Activated naive CD8-positive, alpha-beta T cell (primary cell): ENCODE measurements around the gene TBC1D14.

ENCODE experiments used
- H3K27ac Mint-ChIP-seq: one replicate; pipeline ENCODE4 v1.8.0; 2021; ENCODE audit warnings: mixed read lengths
- H3K27me3 Mint-ChIP-seq: one replicate; pipeline ENCODE4 v1.8.0; 2021; ENCODE audit warnings: mixed read lengths
- H3K36me3 Mint-ChIP-seq: one replicate; pipeline ENCODE4 v1.8.0; 2021; ENCODE audit warnings: mixed read lengths
- H3K4me1 Mint-ChIP-seq: one replicate; pipeline ENCODE4 v1.8.0; 2021; ENCODE audit warnings: low read depth, mixed read lengths
- H3K4me3 Mint-ChIP-seq: one replicate; pipeline ENCODE4 v1.8.0; 2021; ENCODE audit warnings: mild to moderate bottlenecking, mixed read lengths
- H3K9me3 Mint-ChIP-seq: one replicate; pipeline ENCODE4 v1.8.0; 2021; ENCODE audit warnings: low read depth, mixed read lengths

Gene TBC1D14

GRCh38 chr4:6926681-6927478 lies 17.3 kb downstream of the TBC1D14 start:
- peak overlapping the region; percentile 87 for H3K27ac Mint-ChIP-seq
- peaks cover 17% of the 10 kb centered on the region for H3K36me3 Mint-ChIP-seq
- H3K4me3 Mint-ChIP-seq: peak overlapping the region; percentile 80
- H3K4me1 Mint-ChIP-seq: peaks cover 76% of the 10 kb centered on the region
- no peaks in the 10 kb centered on the region for H3K9me3 Mint-ChIP-seq
- H3K27me3 Mint-ChIP-seq: no peaks in the 10 kb centered on the region

GRCh38 chr4:6928081-6928480 lies 18.5 kb downstream of the TBC1D14 start:
- H3K27ac Mint-ChIP-seq: no peak overlapping the region
- H3K4me1 Mint-ChIP-seq: peaks cover 68% of the 10 kb centered on the region
- peak overlapping the region; percentile 80 for H3K4me3 Mint-ChIP-seq
- H3K9me3 Mint-ChIP-seq: no peaks in the 10 kb centered on the region
- no peaks in the 10 kb centered on the region for H3K27me3 Mint-ChIP-seq
- H3K36me3 Mint-ChIP-seq: peaks cover 18% of the 10 kb centered on the region

GRCh38 chr4:6929339-6929811 lies 19.7 kb downstream of the TBC1D14 start:
- H3K36me3 Mint-ChIP-seq: peaks cover 21% of the 10 kb centered on the region
- peak overlapping the region; percentile 1 for H3K27ac Mint-ChIP-seq
- peaks cover 71% of the 10 kb centered on the region for H3K4me1 Mint-ChIP-seq
- H3K9me3 Mint-ChIP-seq: no peaks in the 10 kb centered on the region
- no peaks in the 10 kb centered on the region for H3K27me3 Mint-ChIP-seq
- H3K4me3 Mint-ChIP-seq: peak overlapping the region; percentile 40

GRCh38 chr4:6929812-6930464 lies 20.3 kb downstream of the TBC1D14 start:
- Mint-ChIP-seq H3K9me3 (no peaks in the 10 kb centered on the region), H3K4me3 (peak overlapping the region; percentile 40), H3K4me1 (peaks cover 69% of the 10 kb centered on the region), H3K36me3 (peaks cover 19% of the 10 kb centered on the region), H3K27me3 (no peaks in the 10 kb centered on the region), H3K27ac (peak overlapping the region; percentile 7)

GRCh38 chr4:6932475-6932874 lies 22.8 kb downstream of the TBC1D14 start:
- Mint-ChIP-seq H3K27me3 (no peaks in the 10 kb centered on the region), H3K9me3 (no peaks in the 10 kb centered on the region), H3K4me3 (no peak overlapping the region), H3K36me3 (peaks cover 17% of the 10 kb centered on the region), H3K27ac (no peak overlapping the region), H3K4me1 (peaks cover 56% of the 10 kb centered on the region)

- H3K4me3 Mint-ChIP-seq: no peak overlapping the region
- no peaks in the 10 kb centered on the region for H3K27me3 Mint-ChIP-seq
- H3K4me1 Mint-ChIP-seq: peaks cover 54% of the 10 kb centered on the region
- H3K27ac Mint-ChIP-seq: no peak overlapping the region
- peaks cover 17% of the 10 kb centered on the region for H3K36me3 Mint-ChIP-seq
- no peaks in the 10 kb centered on the region for H3K9me3 Mint-ChIP-seq
Measured at GRCh38 chr4:6932918-6933317, 23.3 kb downstream of the TBC1D14 start.

- H3K4me3 Mint-ChIP-seq: no peak overlapping the region
- peaks cover 17% of the 10 kb centered on the region for H3K36me3 Mint-ChIP-seq
- H3K27me3 Mint-ChIP-seq: no peaks in the 10 kb centered on the region
- H3K27ac Mint-ChIP-seq: peak overlapping the region; percentile 72
- H3K9me3 Mint-ChIP-seq: no peaks in the 10 kb centered on the region
- H3K4me1 Mint-ChIP-seq: peaks cover 51% of the 10 kb centered on the region
Measured at GRCh38 chr4:6933691-6934430, 24.2 kb downstream of the TBC1D14 start.

- Mint-ChIP-seq H3K9me3 (no peaks in the 10 kb centered on the region), H3K36me3 (peaks cover 17% of the 10 kb centered on the region), H3K4me1 (peaks cover 56% of the 10 kb centered on the region), H3K27ac (peak overlapping the region; percentile 30), H3K4me3 (no peak overlapping the region), H3K27me3 (no peaks in the 10 kb centered on the region)
Measured at GRCh38 chr4:6935965-6936364, 26.3 kb downstream of the TBC1D14 start.

- peaks cover 13% of the 10 kb centered on the region for H3K36me3 Mint-ChIP-seq
- no peaks in the 10 kb centered on the region for H3K9me3 Mint-ChIP-seq
- H3K4me1 Mint-ChIP-seq: peaks cover 60% of the 10 kb centered on the region
- no peak overlapping the region for H3K4me3 Mint-ChIP-seq
- H3K27ac Mint-ChIP-seq: peak overlapping the region; percentile 19
- H3K27me3 Mint-ChIP-seq: no peaks in the 10 kb centered on the region
Measured at GRCh38 chr4:6937201-6937600, 27.6 kb downstream of the TBC1D14 start.

GRCh38 chr4:6937754-6938153 lies 28.1 kb downstream of the TBC1D14 start:
- H3K4me3 Mint-ChIP-seq: no peak overlapping the region
- H3K9me3 Mint-ChIP-seq: no peaks in the 10 kb centered on the region
- H3K4me1 Mint-ChIP-seq: peaks cover 66% of the 10 kb centered on the region
- peak overlapping the region; percentile 19 for H3K27ac Mint-ChIP-seq
- H3K27me3 Mint-ChIP-seq: no peaks in the 10 kb centered on the region
- H3K36me3 Mint-ChIP-seq: peaks cover 13% of the 10 kb centered on the region

GRCh38 chr4:6938237-6938636 lies 28.6 kb downstream of the TBC1D14 start:
- H3K4me3 Mint-ChIP-seq: no peak overlapping the region
- H3K27ac Mint-ChIP-seq: no peak overlapping the region
- peaks cover 71% of the 10 kb centered on the region for H3K4me1 Mint-ChIP-seq
- H3K9me3 Mint-ChIP-seq: no peaks in the 10 kb centered on the region
- H3K36me3 Mint-ChIP-seq: peaks cover 13% of the 10 kb centered on the region
- no peaks in the 10 kb centered on the region for H3K27me3 Mint-ChIP-seq

- no peak overlapping the region for H3K4me3 Mint-ChIP-seq
Measured at GRCh38 chr4:6938647-6939271, 29.1 kb downstream of the TBC1D14 start.

GRCh38 chr4:6939761-6940743 lies 30.4 kb downstream of the TBC1D14 start:
- Mint-ChIP-seq H3K4me1 (peaks cover 75% of the 10 kb centered on the region), H3K4me3 (peak overlapping the region; percentile 31), H3K27ac (peak overlapping the region; percentile 89), H3K27me3 (no peaks in the 10 kb centered on the region), H3K36me3 (peaks cover 6% of the 10 kb centered on the region), H3K9me3 (no peaks in the 10 kb centered on the region)

More at GRCh38 chr4:6938647-6939271, 29.1 kb downstream of the TBC1D14 start:
- no peaks in the 10 kb centered on the region for H3K9me3 Mint-ChIP-seq
- no peak overlapping the region for H3K27ac Mint-ChIP-seq
- peaks cover 72% of the 10 kb centered on the region for H3K4me1 Mint-ChIP-seq
- H3K36me3 Mint-ChIP-seq: peaks cover 9% of the 10 kb centered on the region
- H3K27me3 Mint-ChIP-seq: no peaks in the 10 kb centered on the region

- H3K27me3 Mint-ChIP-seq: no peaks in the 10 kb centered on the region
- H3K4me3 Mint-ChIP-seq: peak overlapping the region; percentile 71
- peak overlapping the region; percentile 89 for H3K27ac Mint-ChIP-seq
Measured at GRCh38 chr4:6940744-6941137, 31.1 kb downstream of the TBC1D14 start.

More at GRCh38 chr4:6940744-6941137, 31.1 kb downstream of the TBC1D14 start:
- Mint-ChIP-seq H3K4me1 (peaks cover 74% of the 10 kb centered on the region), H3K9me3 (no peaks in the 10 kb centered on the region), H3K36me3 (peaks cover 6% of the 10 kb centered on the region)
